ENCODE results near the gene ADARB2.

- TF ChIP-seq TAF1 (IDR thresholded peaks at IDR 0.05; ENCODE audit: low read depth, low read length), result no peak
- TF ChIP-seq POLR2AphosphoS5 (IDR thresholded peaks at IDR 0.05; ENCODE audit: low read depth, low read length), result no peak
- no peak for TF ChIP-seq POLR2A (IDR thresholded peaks at IDR 0.05; ENCODE audit: low read depth, low read length)
- no peak for TF ChIP-seq PAX5 (IDR thresholded peaks at IDR 0.05; ENCODE audit: insufficient read depth, low read length, severe bottlenecking)
- TF ChIP-seq SPI1 (IDR thresholded peaks at IDR 0.05; ENCODE audit: low read depth, low read length), result no peak
Observed at GRCh38 chr10:1369197-1369596, 368.1 kb downstream of the ADARB2 start.
